Parathyroid adenoma (tissue), 2 donors: Measurements from ENCODE around the gene TSPAN5.

Experiments used
- H2AFZ ChIP-seq: fragments of 300-600 bp; sonication (generic); one replicate; pipeline ENCODE4 v1.7.0; 2017; ENCODE audit warnings: antibody characterized with exemption, mild to moderate bottlenecking
- H3K27ac ChIP-seq: fragments of 300-600 bp; sonication (generic); one replicate; pipeline ENCODE4 v1.7.0; 2017
- H3K27me3 ChIP-seq: fragments of 300-600 bp; sonication (generic); one replicate; pipeline ENCODE4 v1.7.0; 2017; ENCODE audit warnings: low read length; ENCODE audit not compliant: control insufficient read depth, insufficient read depth
- H3K36me3 ChIP-seq: fragments of 300-600 bp; sonication (generic); one replicate; pipeline ENCODE4 v1.7.0; 2017; ENCODE audit warnings: low read length; ENCODE audit not compliant: control insufficient read depth, insufficient read depth
- H3K4me1 ChIP-seq: fragments of 300-600 bp; sonication (generic); one replicate; pipeline ENCODE4 v1.7.0; 2017; ENCODE audit warnings: control low read depth
- H3K4me2 ChIP-seq: fragments of 300-600 bp; sonication (generic); one replicate; pipeline ENCODE4 v1.7.0; 2017; ENCODE audit warnings: low read length
- H3K4me3 ChIP-seq: fragments of 300-600 bp; sonication (generic); one replicate; pipeline ENCODE4 v1.7.0; 2017; ENCODE audit warnings: low read depth, low read length
- H3K79me2 ChIP-seq: fragments of 300-600 bp; sonication (generic); one replicate; pipeline ENCODE4 v1.7.0; 2017; ENCODE audit warnings: control low read depth
- H3K9ac ChIP-seq: fragments of 300-600 bp; sonication (generic); one replicate; pipeline ENCODE4 v1.7.0; 2017; ENCODE audit warnings: mild to moderate bottlenecking
- H3K9me3 ChIP-seq: fragments of 300-600 bp; sonication (generic); one replicate; pipeline ENCODE4 v1.7.0; 2017; ENCODE audit warnings: low read length; ENCODE audit not compliant: control insufficient read depth
- TF ChIP-seq, protein P1 (sequence below): fragments of 300-600 bp; sonication (generic); IDR thresholded peaks from one replicate; pipeline ENCODE4 v1.7.0; 2017; ENCODE audit warnings: antibody characterized with exemption, mild to moderate bottlenecking
- donor health status: primary hyperparathyroidism.

TSPAN5 gene

DNA sequence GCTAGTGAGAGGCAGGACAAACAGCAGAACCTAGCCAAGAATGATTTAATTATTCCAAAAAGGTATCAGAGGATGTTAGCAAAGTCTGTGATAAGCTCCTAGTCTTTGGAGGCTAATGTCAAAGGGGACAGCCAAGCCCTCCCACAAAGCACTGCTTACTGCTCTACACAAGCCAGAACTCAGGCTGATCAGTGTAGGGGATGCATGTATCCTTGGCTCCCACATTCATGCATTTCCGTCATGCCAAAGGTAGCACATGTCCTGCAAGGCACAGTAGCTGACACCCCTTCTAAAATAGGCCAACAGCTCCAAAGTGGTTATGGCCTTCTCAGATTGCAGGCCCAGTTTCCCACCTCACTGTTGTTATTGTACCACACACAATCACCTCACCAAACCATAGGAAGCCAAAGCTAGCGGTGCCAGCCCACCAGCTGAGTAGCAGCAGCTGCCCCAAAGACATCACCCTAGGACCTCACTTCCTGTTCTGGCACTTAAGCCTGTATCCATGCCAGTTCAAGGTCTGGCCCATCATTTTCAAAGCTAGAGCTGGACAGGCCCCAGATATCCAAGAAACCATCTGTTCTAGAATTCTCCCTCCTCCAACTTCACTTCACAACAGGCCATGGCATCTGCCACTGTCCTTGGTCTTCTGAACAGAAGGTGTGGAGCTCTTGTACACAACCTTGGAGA, 40.9 kb downstream of the TSPAN5 start:
- Histone ChIP-seq H3K27me3 (no peaks in the 10 kb centered on the region), H3K36me3 (no peaks in the 10 kb centered on the region), H3K79me2 (peaks cover 2% of the 10 kb centered on the region), H3K4me1 (no peaks in the 10 kb centered on the region), H3K9me3 (no peaks in the 10 kb centered on the region), H2AFZ (no peak overlapping the region), H3K9ac (no peak overlapping the region), H3K4me3 (no peak overlapping the region), H3K27ac (no peak overlapping the region), H3K4me2 (no peak overlapping the region)
- TF ChIP-seq, protein P1, sequence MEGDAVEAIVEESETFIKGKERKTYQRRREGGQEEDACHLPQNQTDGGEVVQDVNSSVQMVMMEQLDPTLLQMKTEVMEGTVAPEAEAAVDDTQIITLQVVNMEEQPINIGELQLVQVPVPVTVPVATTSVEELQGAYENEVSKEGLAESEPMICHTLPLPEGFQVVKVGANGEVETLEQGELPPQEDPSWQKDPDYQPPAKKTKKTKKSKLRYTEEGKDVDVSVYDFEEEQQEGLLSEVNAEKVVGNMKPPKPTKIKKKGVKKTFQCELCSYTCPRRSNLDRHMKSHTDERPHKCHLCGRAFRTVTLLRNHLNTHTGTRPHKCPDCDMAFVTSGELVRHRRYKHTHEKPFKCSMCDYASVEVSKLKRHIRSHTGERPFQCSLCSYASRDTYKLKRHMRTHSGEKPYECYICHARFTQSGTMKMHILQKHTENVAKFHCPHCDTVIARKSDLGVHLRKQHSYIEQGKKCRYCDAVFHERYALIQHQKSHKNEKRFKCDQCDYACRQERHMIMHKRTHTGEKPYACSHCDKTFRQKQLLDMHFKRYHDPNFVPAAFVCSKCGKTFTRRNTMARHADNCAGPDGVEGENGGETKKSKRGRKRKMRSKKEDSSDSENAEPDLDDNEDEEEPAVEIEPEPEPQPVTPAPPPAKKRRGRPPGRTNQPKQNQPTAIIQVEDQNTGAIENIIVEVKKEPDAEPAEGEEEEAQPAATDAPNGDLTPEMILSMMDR: no peak

DNA sequence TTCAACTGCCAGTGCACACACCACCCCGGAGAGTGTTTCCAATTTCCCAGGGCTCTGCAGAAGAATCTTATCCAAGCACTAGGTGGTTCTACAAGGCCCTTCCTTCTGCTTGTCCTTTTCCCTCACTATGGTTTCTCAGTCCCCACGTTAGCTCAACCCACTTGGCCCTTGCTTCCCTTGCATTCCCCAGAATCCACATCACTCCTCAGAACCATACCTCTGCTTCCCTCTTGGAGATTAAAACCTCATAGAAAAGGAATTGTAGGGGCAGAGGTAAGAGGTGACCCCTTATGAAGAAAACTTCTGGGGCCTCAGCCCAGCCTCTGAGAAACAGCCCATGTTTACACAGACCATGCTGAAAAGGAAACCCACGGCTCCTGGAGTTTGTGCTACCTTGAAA, 42.4 kb downstream of the TSPAN5 start:
- Histone ChIP-seq H3K9ac (no peak overlapping the region), H2AFZ (no peak overlapping the region), H3K4me3 (no peak overlapping the region), H3K79me2 (no peaks in the 10 kb centered on the region), H3K27ac (no peak overlapping the region), H3K9me3 (no peaks in the 10 kb centered on the region), H3K4me1 (no peaks in the 10 kb centered on the region), H3K4me2 (no peak overlapping the region), H3K36me3 (no peaks in the 10 kb centered on the region), H3K27me3 (no peaks in the 10 kb centered on the region)
- TF ChIP-seq, protein P1: no peak

DNA sequence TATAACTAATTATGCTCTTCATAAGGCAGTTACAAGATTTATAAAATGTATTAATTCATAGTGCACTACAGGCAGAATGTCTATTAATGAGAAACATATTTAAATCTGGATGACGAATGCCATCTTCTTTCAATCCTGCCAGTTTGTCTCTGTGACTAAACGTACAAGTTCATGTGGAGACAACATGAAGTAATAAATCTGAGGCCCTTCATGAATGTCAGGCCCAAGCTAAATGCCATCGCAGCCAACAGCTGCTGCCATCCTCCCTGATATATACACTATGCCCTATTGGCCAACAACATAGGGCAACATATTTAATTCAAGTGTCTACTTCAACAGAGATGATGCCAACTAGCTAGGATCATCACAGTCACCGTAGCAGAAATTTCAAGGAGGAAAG, 43.7 kb downstream of the TSPAN5 start:
- no peaks in the 10 kb centered on the region for H3K4me1 ChIP-seq
- H3K9ac ChIP-seq: no peak overlapping the region
- no peak overlapping the region for H3K27ac ChIP-seq
- no peaks in the 10 kb centered on the region for H3K36me3 ChIP-seq
- TF ChIP-seq, protein P1: no peak
- H3K9me3 ChIP-seq: no peaks in the 10 kb centered on the region
- no peak overlapping the region for H2AFZ ChIP-seq
- no peak overlapping the region for H3K4me3 ChIP-seq
- no peaks in the 10 kb centered on the region for H3K79me2 ChIP-seq
- no peak overlapping the region for H3K4me2 ChIP-seq
- H3K27me3 ChIP-seq: no peaks in the 10 kb centered on the region

DNA sequence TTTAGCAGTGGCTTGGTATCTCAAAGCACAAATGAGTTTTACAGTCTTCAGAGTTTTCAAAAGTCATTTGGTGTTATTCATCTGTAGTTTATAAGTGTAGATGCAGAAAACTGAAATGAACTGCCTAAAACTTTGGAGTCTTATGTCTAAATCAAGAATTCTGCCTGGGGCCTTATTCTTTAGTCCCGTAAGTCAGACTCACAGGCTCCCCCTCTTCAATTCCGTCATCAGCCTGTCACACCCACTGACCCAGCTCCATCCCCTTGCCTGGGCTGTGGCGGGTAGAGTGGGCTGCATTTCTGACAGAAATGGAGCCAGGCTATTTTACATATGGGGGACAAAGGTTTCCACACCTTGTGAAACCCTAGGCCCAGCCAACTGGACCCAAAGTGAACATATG, 44.3 kb downstream of the TSPAN5 start:
- TF ChIP-seq, protein P1: no peak
- Histone ChIP-seq H3K36me3 (no peaks in the 10 kb centered on the region), H3K4me2 (no peak overlapping the region), H3K79me2 (no peaks in the 10 kb centered on the region), H3K27ac (no peak overlapping the region), H3K27me3 (no peaks in the 10 kb centered on the region), H2AFZ (no peak overlapping the region), H3K4me1 (no peaks in the 10 kb centered on the region), H3K9ac (no peak overlapping the region), H3K4me3 (no peak overlapping the region), H3K9me3 (no peaks in the 10 kb centered on the region)

DNA sequence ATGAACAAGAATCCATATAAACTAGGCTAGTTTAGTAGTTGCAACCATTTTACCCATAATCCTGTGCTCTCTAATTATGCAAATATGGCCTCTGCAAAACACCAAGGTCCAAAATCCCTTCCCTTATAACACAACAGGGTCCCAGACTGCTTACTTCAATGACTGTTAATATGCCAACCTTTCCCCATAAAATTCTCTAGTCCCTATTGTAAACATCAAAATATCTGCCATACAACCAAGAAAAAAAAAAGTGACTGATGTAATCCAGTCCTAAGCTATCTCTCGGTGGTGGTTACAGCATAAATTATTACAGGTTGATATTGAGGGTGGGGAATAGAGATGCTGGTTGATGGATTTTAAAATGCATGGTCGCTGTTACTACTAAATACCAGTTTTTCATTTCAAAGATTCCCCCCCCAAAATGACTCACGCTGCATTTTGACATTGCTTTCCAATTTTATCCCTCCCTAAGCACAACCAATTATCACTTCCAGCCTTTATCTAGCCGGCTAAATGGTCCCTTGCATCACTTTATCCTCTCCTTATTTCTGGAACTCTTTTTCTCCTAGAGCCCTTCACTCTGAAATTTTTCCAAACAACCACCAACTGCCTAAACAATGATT, 44.8 kb downstream of the TSPAN5 start:
- Histone ChIP-seq H3K4me3 (no peak overlapping the region), H3K4me1 (no peaks in the 10 kb centered on the region), H3K4me2 (no peak overlapping the region), H3K9ac (no peak overlapping the region), H3K27me3 (no peaks in the 10 kb centered on the region), H2AFZ (no peak overlapping the region), H3K27ac (no peak overlapping the region), H3K9me3 (no peaks in the 10 kb centered on the region), H3K79me2 (no peaks in the 10 kb centered on the region), H3K36me3 (no peaks in the 10 kb centered on the region)
- TF ChIP-seq, protein P1: no peak
